Stomach (tissue), 4 donors: ENCODE data around the gene RELN.

ENCODE experiments used
- CTCF ChIP-seq, 7 experiments: fragments of 450-650 bp in 4 of 7; fragments of 200-600 bp in 3 of 7; sonication (generic) in 3 of 7; IDR thresholded peaks; one replicate each; pipeline ENCODE4 v1.5.1; 2016 to 2019; ENCODE audit warnings: antibody characterized with exemption in 7 of 7, control low read depth in 2 of 7, mild to moderate bottlenecking in 1 of 7
- EP300 ChIP-seq: sonication (generic); formaldehyde crosslinking; IDR thresholded peaks from one replicate; pipeline ENCODE4 v1.6.1; 2017; ENCODE audit warnings: antibody characterized with exemption
- POLR2A ChIP-seq, 4 donors: fragments of 450-650 bp; IDR thresholded peaks; one replicate each; pipeline ENCODE4 v1.6.1; 2016; ENCODE audit warnings: antibody characterized with exemption in 4 of 4, control low read depth in 2 of 4, mild to moderate bottlenecking in 1 of 4, moderate library complexity in 1 of 4

DNA sequence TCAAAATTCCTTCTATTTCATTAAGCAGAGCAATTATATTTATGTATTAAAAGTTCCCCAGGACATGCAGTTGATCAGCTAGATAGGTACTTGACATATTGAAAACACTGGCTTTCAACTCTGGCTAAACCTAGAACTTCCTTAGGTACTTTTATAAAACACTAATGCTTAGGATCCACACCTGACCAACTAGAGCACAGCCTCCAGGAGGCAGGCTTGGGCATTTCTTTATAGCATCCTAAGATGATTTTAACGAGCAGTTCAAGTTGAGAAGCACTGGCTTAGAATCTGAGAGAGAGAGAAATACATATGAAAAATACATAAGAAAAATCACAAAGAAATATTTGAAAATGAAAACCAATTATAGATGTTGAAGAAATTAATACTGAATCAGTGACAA is 564.3 kb downstream of the RELN start:
- no peak for TF ChIP-seq CTCF (IDR thresholded peaks at IDR 0.05)
- no peak for TF ChIP-seq EP300
- TF ChIP-seq POLR2A (IDR thresholded peaks at IDR 0.05), result no peak
